GM12892 (cell line): ENCODE measurements around the gene BPIFA1.

Experiments
- DNase-seq: peaks from one replicate; pipeline ENCODE4 v3.0.0; 2011; ENCODE audit not compliant: insufficient read length
- FAIRE-seq: peaks from 2 replicates; lab custom pipeline; 2011; peaks lifted over from hg19 to GRCh38; lab: Jason Lieb, UNC
- POLR2A ChIP-seq: IDR thresholded peaks from 2 replicates; pipeline ENCODE4 v1.6.1; 2011; ENCODE audit warnings: low read depth, low read length, control low read depth
- POLR2AphosphoS5 ChIP-seq: IDR thresholded peaks from 2 replicates; pipeline ENCODE4 v1.6.1; 2011; ENCODE audit warnings: low read depth, low read length, control low read depth
- TAF1 ChIP-seq: IDR thresholded peaks from 2 replicates; pipeline ENCODE4 v1.6.1; 2011; ENCODE audit warnings: low read depth, mild to moderate bottlenecking, control low read depth, low read length, borderline replicate concordance

The BPIFA1 gene

GRCh38 chr20:33273117-33273851, 37.5 kb downstream of the BPIFA1 start:
- DNase-seq (no peak), FAIRE-seq (no peak)
- TF ChIP-seq POLR2A: no peak
- no peak for TF ChIP-seq POLR2AphosphoS5
- no peak for TF ChIP-seq TAF1

GRCh38 chr20:33275215-33275614, 39.4 kb downstream of the BPIFA1 start:
- TF ChIP-seq TAF1: no peak
- no peak for TF ChIP-seq POLR2A
- TF ChIP-seq POLR2AphosphoS5: no peak
- no peak for FAIRE-seq
- DNase-seq: no peak

GRCh38 chr20:33275871-33276270, 40.1 kb downstream of the BPIFA1 start:
- DNase-seq (no peak), FAIRE-seq (no peak)
- TF ChIP-seq POLR2AphosphoS5 (no peak), POLR2A (no peak), TAF1 (no peak)

GRCh38 chr20:33276303-33277113, 40.7 kb downstream of the BPIFA1 start:
- FAIRE-seq (no peak), DNase-seq (no peak)
- no peak for TF ChIP-seq POLR2AphosphoS5
- no peak for TF ChIP-seq POLR2A
- no peak for TF ChIP-seq TAF1

- DNase-seq (no peak), FAIRE-seq (no peak)
- TF ChIP-seq POLR2AphosphoS5 (no peak), POLR2A (no peak), TAF1 (no peak)
Observed at GRCh38 chr20:33277471-33278441, 42.0 kb downstream of the BPIFA1 start.

- TF ChIP-seq POLR2A: no peak
- DNase-seq (no peak), FAIRE-seq (no peak)
Observed at GRCh38 chr20:33278700-33279099, 42.9 kb downstream of the BPIFA1 start.

GRCh38 chr20:33279261-33279910, 43.6 kb downstream of the BPIFA1 start:
- FAIRE-seq: no peak
- no peak for DNase-seq
- TF ChIP-seq TAF1 (no peak), POLR2A (no peak), POLR2AphosphoS5 (no peak)

- FAIRE-seq (no peak), DNase-seq (no peak)
- no peak for TF ChIP-seq TAF1
- TF ChIP-seq POLR2A: no peak
- no peak for TF ChIP-seq POLR2AphosphoS5
Observed at GRCh38 chr20:33280000-33280680, 44.3 kb downstream of the BPIFA1 start.

GRCh38 chr20:33280775-33281174, 45.0 kb downstream of the BPIFA1 start:
- no peak for TF ChIP-seq POLR2AphosphoS5
- DNase-seq: no peak
- no peak for FAIRE-seq

GRCh38 chr20:33281550-33282146, 45.9 kb downstream of the BPIFA1 start:
- TF ChIP-seq POLR2A: no peak
- TF ChIP-seq POLR2AphosphoS5: no peak
- no peak for TF ChIP-seq TAF1
- FAIRE-seq: no peak
- DNase-seq: no peak

- no peak for FAIRE-seq
- DNase-seq: no peak
- TF ChIP-seq TAF1 (no peak), POLR2AphosphoS5 (no peak), POLR2A (no peak)
Observed at GRCh38 chr20:33282196-33282934, 46.6 kb downstream of the BPIFA1 start.
